SK-N-MC (cell line): ENCODE measurements around the gene TUSC1.

ENCODE experiments used
- EZH2 ChIP-seq: fragments of 200-600 bp; sonication (generic); IDR thresholded peaks from one replicate; pipeline ENCODE4 v1.6.1; 2017; ENCODE audit warnings: antibody characterized with exemption
- FOXP2 ChIP-seq: optimal IDR thresholded peaks from 2 replicates; pipeline ENCODE3; 2011; ENCODE audit warnings: mild to moderate bottlenecking, moderate library complexity; ENCODE audit not compliant: insufficient read depth; ENCODE audit errors: extremely low read length, control extremely low read depth
- POLR2AphosphoS5 ChIP-seq: IDR thresholded peaks from 2 replicates; pipeline ENCODE4 v1.6.1; 2012; ENCODE audit warnings: mild to moderate bottlenecking, low read depth, low read length, borderline replicate concordance

DNA sequence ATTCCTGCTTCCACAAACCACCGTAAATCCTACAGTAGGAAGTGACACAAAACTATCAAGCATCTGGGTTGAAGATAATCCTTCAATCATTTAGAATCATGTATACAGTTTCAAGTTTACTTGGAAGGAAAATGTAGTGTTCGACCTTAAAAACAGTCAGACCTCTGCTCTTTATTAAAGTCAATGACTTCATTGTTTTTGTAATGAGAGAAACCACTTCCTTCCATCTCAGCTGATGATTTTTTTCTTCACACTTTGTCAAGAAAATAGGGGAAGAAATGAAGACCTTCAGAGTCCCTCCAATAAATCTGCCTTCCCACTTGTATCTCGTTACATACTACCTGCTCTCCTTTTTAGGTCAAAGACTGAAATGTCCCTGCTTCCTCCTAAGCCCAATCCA is 30.1 kb downstream of the TUSC1 start:
- TF ChIP-seq EZH2 (no peak), POLR2AphosphoS5 (no peak), FOXP2 (no peak)
